NCI-H146 treated with DMSO at 0.1 percent for 48 hours (cell line): ENCODE results near the gene RMND5A.
"Not testable (repeated sequence)": the region's sequence is repeated elsewhere in the genome, so short reads cannot be mapped to it uniquely, and the experiment has no call there.

Experiments
- DNase-seq: peaks from one replicate; lab custom pipeline; 2025; ENCODE audit not compliant: unreplicated experiment; lab: John Stamatoyannopoulos, UW

The RMND5A gene

GRCh38 chr2:86719637-86720539 lies at the start of gene RMND5A:
Gene RMND5A (plus strand): TSS chr2:86720291. CDS start chr2:86720668, 377 bp downstream.
- DNase-seq = peak; percentile 60

GRCh38 chr2:86671337-86671981 lies 48.6 kb upstream of the RMND5A start:
- DNase-seq = peak; percentile 16

- DNase-seq = no peak
These were observed 48.0 kb upstream of the RMND5A start for GRCh38 chr2:86672027-86672545.

GRCh38 chr2:86673011-86673410 lies 47.1 kb upstream of the RMND5A start:
- DNase-seq = no peak

GRCh38 chr2:86673986-86674670 lies 46.0 kb upstream of the RMND5A start:
- no peak for DNase-seq

GRCh38 chr2:86675104-86675503 lies 45.0 kb upstream of the RMND5A start:
- no peak for DNase-seq

- peak; percentile 6 for DNase-seq
These were observed 44.5 kb upstream of the RMND5A start for GRCh38 chr2:86675511-86676015.

GRCh38 chr2:86677816-86678215 lies 42.3 kb upstream of the RMND5A start:
- no peak for DNase-seq

GRCh38 chr2:86679036-86679435 lies 41.1 kb upstream of the RMND5A start:
- DNase-seq = no peak

GRCh38 chr2:86685351-86685750 lies 34.7 kb upstream of the RMND5A start:
- DNase-seq = no peak

GRCh38 chr2:86686460-86686859 lies 33.6 kb upstream of the RMND5A start:
- DNase-seq = no peak

- no peak for DNase-seq
These were observed 33.2 kb upstream of the RMND5A start for GRCh38 chr2:86686905-86687304.

- DNase-seq = no peak
These were observed 24.9 kb upstream of the RMND5A start for GRCh38 chr2:86695053-86695691.

GRCh38 chr2:86697551-86698104 lies 22.5 kb upstream of the RMND5A start:
- DNase-seq = no peak

GRCh38 chr2:86700690-86701089 lies 19.4 kb upstream of the RMND5A start:
- no peak for DNase-seq

- peak; percentile 26 for DNase-seq
These were observed 16.3 kb upstream of the RMND5A start for GRCh38 chr2:86703704-86704361.

- DNase-seq = no peak
These were observed 15.6 kb upstream of the RMND5A start for GRCh38 chr2:86704459-86704971.

- no peak for DNase-seq
These were observed 13.9 kb upstream of the RMND5A start for GRCh38 chr2:86706220-86706619.

- DNase-seq = no peak
These were observed 13.2 kb upstream of the RMND5A start for GRCh38 chr2:86706935-86707334.

- not testable (repeated sequence) for DNase-seq
These were observed 12.0 kb upstream of the RMND5A start for GRCh38 chr2:86708126-86708525.
